Progenitor cell of endocrine pancreas (in vitro differentiated cells): ENCODE data around the gene FPGS. TPM values are rescaled to one million over a fixed set of nuclear protein-coding genes. Genes with fewer than 3 reads are reported as not detected.

Experiments used
- DNase-seq: peaks from one replicate; pipeline ENCODE4 v3.0.0; 2021; ENCODE audit warnings: low spot score; ENCODE audit not compliant: unreplicated experiment
- H3K27ac Mint-ChIP-seq: 2 replicates; pipeline ENCODE4 v1.8.0; 2021; ENCODE audit warnings: mild to moderate bottlenecking, moderate library complexity, mixed read lengths
- H3K27me3 Mint-ChIP-seq: 2 replicates; pipeline ENCODE4 v1.8.0; 2021; ENCODE audit warnings: mixed read lengths
- H3K36me3 Mint-ChIP-seq: 2 replicates; pipeline ENCODE4 v1.8.0; 2022; ENCODE audit warnings: mixed read lengths; ENCODE audit not compliant: insufficient read depth
- H3K4me1 Mint-ChIP-seq: 2 replicates; pipeline ENCODE4 v1.8.0; 2021; ENCODE audit warnings: low read depth, mixed read lengths
- H3K4me3 Mint-ChIP-seq: 2 replicates; pipeline ENCODE4 v1.8.0; 2021; ENCODE audit warnings: low read depth, mild to moderate bottlenecking, moderate library complexity, mixed read lengths
- H3K9me3 Mint-ChIP-seq: 2 replicates; pipeline ENCODE4 v1.8.0; 2021; ENCODE audit warnings: low read depth, mixed read lengths
- CTCF ChIP-seq: fragments of 200-600 bp; sonication (generic); IDR thresholded peaks from one replicate; pipeline ENCODE4 v1.5.0; 2021; ENCODE audit warnings: antibody characterized with exemption, mild to moderate bottlenecking; ENCODE audit not compliant: unreplicated experiment
- total RNA-seq: library from RNA; stranded (reverse); gene quantifications from 2 replicates; pipeline ENCODE4 v1.2.1, GENCODE V29; 2021

FPGS gene
- total RNA-seq, 1 donor from 2014 or later, result 75.0 TPM

GRCh38 chr9:127790094-127790855 lies 12.4 kb upstream of the FPGS start:
- Mint-ChIP-seq H3K4me3 (no peak overlapping the region), H3K4me1 (peaks cover 7% of the 10 kb centered on the region), H3K27ac (no peak overlapping the region), H3K27me3 (no peaks in the 10 kb centered on the region), H3K36me3 (peaks cover 21% of the 10 kb centered on the region), H3K9me3 (no peaks in the 10 kb centered on the region)
- DNase-seq, result no peak
- TF ChIP-seq CTCF, result no peak

GRCh38 chr9:127791085-127791484 lies 11.6 kb upstream of the FPGS start:
- Mint-ChIP-seq H3K4me3 (no peak overlapping the region), H3K27ac (no peak overlapping the region), H3K36me3 (peaks cover 21% of the 10 kb centered on the region), H3K27me3 (no peaks in the 10 kb centered on the region), H3K9me3 (no peaks in the 10 kb centered on the region), H3K4me1 (peaks cover 8% of the 10 kb centered on the region)
- no peak for DNase-seq
- TF ChIP-seq CTCF, result peak; percentile 12

- peak overlapping the region; percentile 45 for H3K27ac Mint-ChIP-seq
- no peak for DNase-seq
- no peak for TF ChIP-seq CTCF
Observed at GRCh38 chr9:127792417-127793031, 10.2 kb upstream of the FPGS start.

GRCh38 chr9:127793093-127793708 lies 9.5 kb upstream of the FPGS start:
- peaks cover 15% of the 10 kb centered on the region for H3K36me3 Mint-ChIP-seq
- TF ChIP-seq CTCF, result no peak
- peaks cover 15% of the 10 kb centered on the region for H3K4me1 Mint-ChIP-seq
- H3K9me3 Mint-ChIP-seq, result no peaks in the 10 kb centered on the region
- no peak overlapping the region for H3K4me3 Mint-ChIP-seq
- peak overlapping the region; percentile 62 for H3K27ac Mint-ChIP-seq
- DNase-seq, result no peak
- H3K27me3 Mint-ChIP-seq, result no peaks in the 10 kb centered on the region

More at GRCh38 chr9:127792417-127793031, 10.2 kb upstream of the FPGS start:
- H3K27me3 Mint-ChIP-seq, result no peaks in the 10 kb centered on the region
- H3K36me3 Mint-ChIP-seq, result peaks cover 19% of the 10 kb centered on the region
- H3K9me3 Mint-ChIP-seq, result no peaks in the 10 kb centered on the region
- no peak overlapping the region for H3K4me3 Mint-ChIP-seq
- peaks cover 10% of the 10 kb centered on the region for H3K4me1 Mint-ChIP-seq

GRCh38 chr9:127794001-127794791 lies 8.5 kb upstream of the FPGS start:
- no peaks in the 10 kb centered on the region for H3K27me3 Mint-ChIP-seq
- no peak for TF ChIP-seq CTCF
- H3K36me3 Mint-ChIP-seq, result peaks cover 13% of the 10 kb centered on the region
- H3K4me3 Mint-ChIP-seq, result no peak overlapping the region
- peak overlapping the region; percentile 67 for H3K27ac Mint-ChIP-seq
- DNase-seq, result no peak
- H3K9me3 Mint-ChIP-seq, result no peaks in the 10 kb centered on the region
- peaks cover 22% of the 10 kb centered on the region for H3K4me1 Mint-ChIP-seq
